GM23338 (cell line): ENCODE measurements around the gene EXOC6B. TPM values are rescaled to one million over a fixed set of nuclear protein-coding genes. Genes with fewer than 3 reads are reported as not detected.

Source experiments
- ATAC-seq: fragments of 200-7000 bp; cut with Tn5 transposase; 3 replicates; pipeline ENCODE4 v1.9.1; 2020
- DNase-seq: peaks from one replicate; pipeline ENCODE4 v3.0.0-alpha.2; 2015; ENCODE audit warnings: low spot score
- H2AFZ ChIP-seq: fragments of 200-600 bp; sonication (generic); 2 replicates; pipeline ENCODE4 v1.8.0; 2016; ENCODE audit warnings: antibody characterized with exemption, mild to moderate bottlenecking, moderate library complexity
- H3F3A ChIP-seq: fragments of 200-600 bp; sonication (generic); replicated peaks from 2 replicates; pipeline ENCODE4 v1.8.0; 2017; ENCODE audit warnings: antibody characterized with exemption, mixed run types, low read depth
- H3K27ac ChIP-seq: fragments of 200-600 bp; sonication (generic); 2 replicates; pipeline ENCODE4 v1.6.1; 2016; ENCODE audit warnings: low read depth
- H3K27me3 ChIP-seq: fragments of 200-600 bp; sonication (generic); 2 replicates; pipeline ENCODE4 v1.8.0; 2016; ENCODE audit warnings: mild to moderate bottlenecking, mixed run types, moderate library complexity; ENCODE audit not compliant: insufficient read depth
- H3K36me3 ChIP-seq: fragments of 200-600 bp; sonication (generic); 2 replicates; pipeline ENCODE4 v1.8.0; 2016; ENCODE audit warnings: mild to moderate bottlenecking; ENCODE audit not compliant: insufficient read depth
- H3K4me1 ChIP-seq: fragments of 200-600 bp; sonication (generic); 2 replicates; pipeline ENCODE4 v1.8.0; 2016; ENCODE audit warnings: mild to moderate bottlenecking, moderate library complexity; ENCODE audit not compliant: insufficient read depth
- H3K4me2 ChIP-seq: fragments of 200-600 bp; sonication (generic); 2 replicates; pipeline ENCODE4 v1.7.1; 2017; ENCODE audit warnings: mixed run types
- H3K4me3 ChIP-seq: fragments of 200-600 bp; sonication (generic); 2 replicates; pipeline ENCODE4 v1.6.1; 2016; ENCODE audit warnings: mixed run types
- H3K79me2 ChIP-seq: fragments of 200-600 bp; sonication (generic); replicated peaks from 2 replicates; pipeline ENCODE4 v1.8.0; 2017; ENCODE audit warnings: mild to moderate bottlenecking; ENCODE audit not compliant: insufficient read depth
- H3K9me2 ChIP-seq: fragments of 200-600 bp; sonication (generic); 2 replicates; pipeline ENCODE4 v1.8.0; 2017; ENCODE audit not compliant: insufficient read depth
- H4K20me1 ChIP-seq: fragments of 200-600 bp; sonication (generic); replicated peaks from 2 replicates; pipeline ENCODE4 v1.8.0; 2017; ENCODE audit warnings: mild to moderate bottlenecking; ENCODE audit not compliant: insufficient read depth
- H3K27ac Mint-ChIP-seq: 2 replicates; pipeline ENCODE4 v1.8.0; 2020; ENCODE audit warnings: inconsistent platforms, mild to moderate bottlenecking, moderate library complexity, mixed read lengths
- H3K27me3 Mint-ChIP-seq: 3 replicates; pipeline ENCODE4 v1.8.0; 2022; ENCODE audit warnings: low read depth, mild to moderate bottlenecking, moderate library complexity, mixed read lengths, inconsistent platforms; ENCODE audit not compliant: insufficient read depth, poor library complexity
- H3K36me3 Mint-ChIP-seq: 3 replicates; pipeline ENCODE4 v1.8.0; 2021; ENCODE audit warnings: low read depth, mild to moderate bottlenecking, inconsistent platforms, moderate library complexity, mixed read lengths
- H3K4me1 Mint-ChIP-seq: 3 replicates; pipeline ENCODE4 v1.8.0; 2020; ENCODE audit warnings: mild to moderate bottlenecking, inconsistent platforms, mixed read lengths
- H3K4me3 Mint-ChIP-seq: 3 replicates; pipeline ENCODE4 v1.8.0; 2021; ENCODE audit warnings: moderate library complexity, mild to moderate bottlenecking, inconsistent platforms, mixed read lengths
- H3K9me3 Mint-ChIP-seq: 3 replicates; pipeline ENCODE4 v1.8.0; 2020; ENCODE audit warnings: moderate library complexity, mild to moderate bottlenecking, inconsistent platforms, mixed read lengths
- CREB1 ChIP-seq: fragments of 250-450 bp; sonication (Bioruptor Pico); IDR thresholded peaks from 2 replicates; pipeline ENCODE4 v1.5.0; 2020; ENCODE audit warnings: low read depth, mild to moderate bottlenecking, moderate library complexity
- EZH2phosphoT487 ChIP-seq: fragments of 200-600 bp; sonication (generic); IDR thresholded peaks from one replicate; pipeline ENCODE4 v1.8.1; 2018; ENCODE audit warnings: antibody characterized with exemption; ENCODE audit not compliant: unreplicated experiment
- STAT1 ChIP-seq: IDR thresholded peaks from one replicate; pipeline ENCODE4 v1.6.1; 2016; ENCODE audit warnings: antibody characterized with exemption; ENCODE audit not compliant: unreplicated experiment
- ZNF331 ChIP-seq: fragments of 250-450 bp; sonication (Bioruptor Pico); IDR thresholded peaks from 2 replicates; pipeline ENCODE4 v1.5.0; 2020; ENCODE audit warnings: low read depth, mild to moderate bottlenecking, moderate library complexity
- polyA plus RNA-seq: library from polyadenylated mRNA; unstranded; fragments of >200 nt; fragmentation: Nextera tagmentation; extraction: Ambion mirVana; gene quantifications from 2 replicates; pipeline ENCODE4 v1.2.1, GENCODE V29; 2016
- total RNA-seq: library from RNA; depleted of rRNA; stranded (reverse); fragments of >200 nt; shearing (Covaris generic); gene quantifications from 2 replicates; pipeline ENCODE4 v1.2.3, GENCODE V29; 2014
- TF ChIP-seq, protein P1 (sequence below): fragments of 250-450 bp; sonication (Bioruptor Pico); IDR thresholded peaks from 2 replicates; pipeline ENCODE4 v1.5.0; 2020; ENCODE audit warnings: mild to moderate bottlenecking, moderate library complexity
- TF ChIP-seq, protein P2 (sequence below): IDR thresholded peaks from 2 replicates; pipeline ENCODE4 v1.6.1; 2016; ENCODE audit warnings: antibody characterized with exemption

The EXOC6B gene
- total and polyA plus RNA-seq, 2 experiments from 2014 or later = 7.2 to 45.9 TPM

DNA sequence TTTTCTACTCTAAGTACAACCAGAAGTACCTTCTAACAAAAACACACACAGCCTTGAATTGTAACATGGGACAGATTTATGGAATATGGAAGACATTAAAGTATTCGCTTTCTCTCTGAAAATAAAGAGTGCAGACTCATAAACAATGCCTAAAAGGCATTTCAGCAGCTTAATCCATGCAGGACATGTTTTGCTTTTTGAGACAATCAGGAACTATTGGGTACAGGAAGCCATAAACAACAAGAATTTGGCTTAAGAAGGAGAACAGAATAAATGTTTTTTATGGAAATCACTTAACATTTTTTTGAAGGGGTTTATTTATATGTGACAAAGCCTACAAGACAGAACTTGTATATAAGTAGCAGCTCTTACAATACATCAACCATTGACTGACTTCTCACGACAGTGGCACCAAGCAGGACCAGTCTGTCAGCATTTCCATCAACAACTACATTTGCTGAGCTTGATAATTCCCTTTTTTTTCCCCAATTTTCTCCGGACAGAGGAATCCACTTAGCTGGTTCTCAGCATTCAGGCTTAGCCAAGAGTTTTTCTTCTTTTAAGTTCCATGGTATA lies 140.1 kb downstream of the EXOC6B start (continued):
- TF ChIP-seq, protein P1, sequence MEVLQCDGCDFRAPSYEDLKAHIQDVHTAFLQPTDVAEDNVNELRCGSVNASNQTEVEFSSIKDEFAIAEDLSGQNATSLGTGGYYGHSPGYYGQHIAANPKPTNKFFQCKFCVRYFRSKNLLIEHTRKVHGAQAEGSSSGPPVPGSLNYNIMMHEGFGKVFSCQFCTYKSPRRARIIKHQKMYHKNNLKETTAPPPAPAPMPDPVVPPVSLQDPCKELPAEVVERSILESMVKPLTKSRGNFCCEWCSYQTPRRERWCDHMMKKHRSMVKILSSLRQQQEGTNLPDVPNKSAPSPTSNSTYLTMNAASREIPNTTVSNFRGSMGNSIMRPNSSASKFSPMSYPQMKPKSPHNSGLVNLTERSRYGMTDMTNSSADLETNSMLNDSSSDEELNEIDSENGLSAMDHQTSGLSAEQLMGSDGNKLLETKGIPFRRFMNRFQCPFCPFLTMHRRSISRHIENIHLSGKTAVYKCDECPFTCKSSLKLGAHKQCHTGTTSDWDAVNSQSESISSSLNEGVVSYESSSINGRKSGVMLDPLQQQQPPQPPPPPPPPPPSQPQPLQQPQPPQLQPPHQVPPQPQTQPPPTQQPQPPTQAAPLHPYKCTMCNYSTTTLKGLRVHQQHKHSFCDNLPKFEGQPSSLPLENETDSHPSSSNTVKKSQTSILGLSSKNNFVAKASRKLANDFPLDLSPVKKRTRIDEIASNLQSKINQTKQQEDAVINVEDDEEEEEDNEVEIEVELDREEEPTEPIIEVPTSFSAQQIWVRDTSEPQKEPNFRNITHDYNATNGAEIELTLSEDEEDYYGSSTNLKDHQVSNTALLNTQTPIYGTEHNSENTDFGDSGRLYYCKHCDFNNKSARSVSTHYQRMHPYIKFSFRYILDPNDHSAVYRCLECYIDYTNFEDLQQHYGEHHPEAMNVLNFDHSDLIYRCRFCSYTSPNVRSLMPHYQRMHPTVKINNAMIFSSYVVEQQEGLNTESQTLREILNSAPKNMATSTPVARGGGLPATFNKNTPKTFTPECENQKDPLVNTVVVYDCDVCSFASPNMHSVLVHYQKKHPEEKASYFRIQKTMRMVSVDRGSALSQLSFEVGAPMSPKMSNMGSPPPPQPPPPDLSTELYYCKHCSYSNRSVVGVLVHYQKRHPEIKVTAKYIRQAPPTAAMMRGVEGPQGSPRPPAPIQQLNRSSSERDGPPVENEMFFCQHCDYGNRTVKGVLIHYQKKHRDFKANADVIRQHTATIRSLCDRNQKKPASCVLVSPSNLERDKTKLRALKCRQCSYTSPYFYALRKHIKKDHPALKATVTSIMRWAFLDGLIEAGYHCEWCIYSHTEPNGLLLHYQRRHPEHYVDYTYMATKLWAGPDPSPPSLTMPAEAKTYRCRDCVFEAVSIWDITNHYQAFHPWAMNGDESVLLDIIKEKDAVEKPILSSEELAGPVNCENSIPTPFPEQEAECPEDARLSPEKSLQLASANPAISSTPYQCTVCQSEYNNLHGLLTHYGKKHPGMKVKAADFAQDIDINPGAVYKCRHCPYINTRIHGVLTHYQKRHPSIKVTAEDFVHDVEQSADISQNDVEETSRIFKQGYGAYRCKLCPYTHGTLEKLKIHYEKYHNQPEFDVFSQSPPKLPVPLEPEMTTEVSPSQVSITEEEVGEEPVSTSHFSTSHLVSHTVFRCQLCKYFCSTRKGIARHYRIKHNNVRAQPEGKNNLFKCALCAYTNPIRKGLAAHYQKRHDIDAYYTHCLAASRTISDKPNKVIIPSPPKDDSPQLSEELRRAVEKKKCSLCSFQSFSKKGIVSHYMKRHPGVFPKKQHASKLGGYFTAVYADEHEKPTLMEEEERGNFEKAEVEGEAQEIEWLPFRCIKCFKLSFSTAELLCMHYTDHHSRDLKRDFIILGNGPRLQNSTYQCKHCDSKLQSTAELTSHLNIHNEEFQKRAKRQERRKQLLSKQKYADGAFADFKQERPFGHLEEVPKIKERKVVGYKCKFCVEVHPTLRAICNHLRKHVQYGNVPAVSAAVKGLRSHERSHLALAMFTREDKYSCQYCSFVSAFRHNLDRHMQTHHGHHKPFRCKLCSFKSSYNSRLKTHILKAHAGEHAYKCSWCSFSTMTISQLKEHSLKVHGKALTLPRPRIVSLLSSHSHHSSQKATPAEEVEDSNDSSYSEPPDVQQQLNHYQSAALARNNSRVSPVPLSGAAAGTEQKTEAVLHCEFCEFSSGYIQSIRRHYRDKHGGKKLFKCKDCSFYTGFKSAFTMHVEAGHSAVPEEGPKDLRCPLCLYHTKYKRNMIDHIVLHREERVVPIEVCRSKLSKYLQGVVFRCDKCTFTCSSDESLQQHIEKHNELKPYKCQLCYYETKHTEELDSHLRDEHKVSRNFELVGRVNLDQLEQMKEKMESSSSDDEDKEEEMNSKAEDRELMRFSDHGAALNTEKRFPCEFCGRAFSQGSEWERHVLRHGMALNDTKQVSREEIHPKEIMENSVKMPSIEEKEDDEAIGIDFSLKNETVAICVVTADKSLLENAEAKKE = no peak
- TF ChIP-seq EZH2phosphoT487 (no peak), STAT1 (no peak), CREB1 (CRISPR knock-in tag) (no peak)
- TF ChIP-seq, protein P2, sequence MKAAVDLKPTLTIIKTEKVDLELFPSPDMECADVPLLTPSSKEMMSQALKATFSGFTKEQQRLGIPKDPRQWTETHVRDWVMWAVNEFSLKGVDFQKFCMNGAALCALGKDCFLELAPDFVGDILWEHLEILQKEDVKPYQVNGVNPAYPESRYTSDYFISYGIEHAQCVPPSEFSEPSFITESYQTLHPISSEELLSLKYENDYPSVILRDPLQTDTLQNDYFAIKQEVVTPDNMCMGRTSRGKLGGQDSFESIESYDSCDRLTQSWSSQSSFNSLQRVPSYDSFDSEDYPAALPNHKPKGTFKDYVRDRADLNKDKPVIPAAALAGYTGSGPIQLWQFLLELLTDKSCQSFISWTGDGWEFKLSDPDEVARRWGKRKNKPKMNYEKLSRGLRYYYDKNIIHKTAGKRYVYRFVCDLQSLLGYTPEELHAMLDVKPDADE = no peak

DNA sequence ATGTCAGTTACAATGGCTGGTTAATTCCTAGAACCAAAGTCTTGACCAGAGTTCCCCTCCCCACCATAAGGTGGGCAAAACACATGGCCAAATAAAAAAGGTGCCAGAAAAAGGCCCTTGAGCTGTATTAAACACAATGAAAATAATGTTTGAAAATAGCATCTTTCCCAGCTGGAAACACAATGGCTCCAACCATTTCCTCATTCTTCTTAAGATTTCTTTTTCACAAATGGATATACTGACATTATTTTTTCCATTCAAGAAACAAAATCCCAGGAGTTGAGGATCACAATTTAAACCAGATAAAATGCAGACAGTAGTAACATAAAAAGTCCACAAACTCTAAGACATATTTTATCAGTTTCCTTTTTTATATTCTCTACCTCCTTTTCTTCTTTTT lies 143.8 kb downstream of the EXOC6B start:
- no peaks in the 10 kb centered on the region for H3F3A ChIP-seq
- H3K27ac ChIP-seq = no peak overlapping the region
- Mint-ChIP-seq H3K4me1 (peaks cover 6% of the 10 kb centered on the region; the same call in 2 of the 3 replicates), H3K4me3 (no peak overlapping the region), H3K36me3 (no peaks in the 10 kb centered on the region), H3K9me3 (no peaks in the 10 kb centered on the region; the same call in 2 of the 3 replicates), H3K27me3 (peaks cover 4% of the 10 kb centered on the region), H3K27ac (0 out of 2 replicates have a peak overlapping the region, but pooled peaks have one; percentile 53)
- H3K4me2 ChIP-seq = no peak overlapping the region
- no peaks in the 10 kb centered on the region for H4K20me1 ChIP-seq
- ATAC-seq (no peak), DNase-seq (no peak)
- H3K36me3 ChIP-seq = no peaks in the 10 kb centered on the region
- H3K27me3 ChIP-seq = no peaks in the 10 kb centered on the region
- no peak overlapping the region for H2AFZ ChIP-seq
- no peaks in the 10 kb centered on the region for H3K79me2 ChIP-seq
- H3K9me2 ChIP-seq = no peaks in the 10 kb centered on the region
- no peak overlapping the region for H3K4me3 ChIP-seq
- peaks cover 8% of the 10 kb centered on the region; the same call in 1 of the 2 replicates for H3K4me1 ChIP-seq
- no peak for TF ChIP-seq STAT1
- TF ChIP-seq, protein P1 = no peak
- no peak for TF ChIP-seq ZNF331 (CRISPR knock-in tag)
